Vagina (tissue), 2 donors: ENCODE data around the gene LBX2.

Experiments
- CTCF ChIP-seq, 3 experiments: fragments of 450-650 bp in 2 of 3; fragments of 200-600 bp in 1 of 3; sonication (generic) in 1 of 3; IDR thresholded peaks; one replicate each; pipeline ENCODE4 v1.5.1; 2017 to 2019; ENCODE audit warnings: antibody characterized with exemption in 3 of 3, mild to moderate bottlenecking in 2 of 3, moderate library complexity in 2 of 3
- POLR2A ChIP-seq, 2 donors: fragments of 450-650 bp; IDR thresholded peaks; one replicate each; pipeline ENCODE4 v1.6.1; 2017; ENCODE audit warnings: antibody characterized with exemption in 2 of 2, mild to moderate bottlenecking in 2 of 2, moderate library complexity in 2 of 2
- POLR2AphosphoS5 ChIP-seq, 2 donors: sonication (generic); formaldehyde crosslinking; IDR thresholded peaks; one replicate each; pipeline ENCODE4 v1.9.0; 2017; ENCODE audit warnings: antibody characterized with exemption in 2 of 2, mild to moderate bottlenecking in 2 of 2, low read depth in 1 of 2; ENCODE audit not compliant: insufficient read depth in 1 of 2

- no peak for TF ChIP-seq CTCF (IDR thresholded peaks at IDR 0.05)
- peak in 1 of 2 donors; percentile 96 for TF ChIP-seq POLR2AphosphoS5 (IDR thresholded peaks at IDR 0.05; ENCODE audit: insufficient read depth in 1 of 2, low read depth in 1 of 2)
- TF ChIP-seq POLR2A (IDR thresholded peaks at IDR 0.05), result peak in 1 of 2 donors; percentile 82
These were observed 41.8 kb downstream of the LBX2 start for GRCh38 chr2:74457549-74458131.
